Progenitor cell of endocrine pancreas (in vitro differentiated cells): Measurements from ENCODE around the gene TOP3A. TPM values are rescaled to one million over a fixed set of nuclear protein-coding genes. Genes with fewer than 3 reads are reported as not detected.
A peak's percentile ranks its signal among the peaks of the same experiment; 100 is the strongest.

ENCODE experiments used
- DNase-seq: peaks from one replicate; pipeline ENCODE4 v3.0.0; 2021; ENCODE audit warnings: low spot score; ENCODE audit not compliant: unreplicated experiment
- H3K27ac Mint-ChIP-seq: 2 replicates; pipeline ENCODE4 v1.8.0; 2021; ENCODE audit warnings: mild to moderate bottlenecking, moderate library complexity, mixed read lengths
- H3K27me3 Mint-ChIP-seq: 2 replicates; pipeline ENCODE4 v1.8.0; 2021; ENCODE audit warnings: mixed read lengths
- H3K36me3 Mint-ChIP-seq: 2 replicates; pipeline ENCODE4 v1.8.0; 2022; ENCODE audit warnings: mixed read lengths; ENCODE audit not compliant: insufficient read depth
- H3K4me1 Mint-ChIP-seq: 2 replicates; pipeline ENCODE4 v1.8.0; 2021; ENCODE audit warnings: low read depth, mixed read lengths
- H3K4me3 Mint-ChIP-seq: 2 replicates; pipeline ENCODE4 v1.8.0; 2021; ENCODE audit warnings: low read depth, mild to moderate bottlenecking, moderate library complexity, mixed read lengths
- H3K9me3 Mint-ChIP-seq: 2 replicates; pipeline ENCODE4 v1.8.0; 2021; ENCODE audit warnings: low read depth, mixed read lengths
- CTCF ChIP-seq: fragments of 200-600 bp; sonication (generic); IDR thresholded peaks from one replicate; pipeline ENCODE4 v1.5.0; 2021; ENCODE audit warnings: antibody characterized with exemption, mild to moderate bottlenecking; ENCODE audit not compliant: unreplicated experiment
- total RNA-seq: library from RNA; stranded (reverse); gene quantifications from 2 replicates; pipeline ENCODE4 v1.2.1, GENCODE V29; 2021

TOP3A gene
- total RNA-seq, 1 donor from 2014 or later = 60.4 TPM

- H3K36me3 Mint-ChIP-seq = peaks cover 3% of the 10 kb centered on the region
- no peaks in the 10 kb centered on the region for H3K27me3 Mint-ChIP-seq
- peak; percentile 38 for DNase-seq
- H3K4me3 Mint-ChIP-seq = peak within 1 kb of the TSS; percentile 93
- H3K4me1 Mint-ChIP-seq = peaks cover 18% of the 10 kb centered on the region
- H3K9me3 Mint-ChIP-seq = no peaks in the 10 kb centered on the region
- no peak for TF ChIP-seq CTCF
- H3K27ac Mint-ChIP-seq = peak within 1 kb of the TSS; percentile 99
Measured at GRCh38 chr17:18258356-18259038, 56.3 kb downstream of the TOP3A start, which contains the start of gene FLII. FLII (minus strand) TSS chr17:18258738; CDS start chr17:18258690, 48 bp downstream.

GRCh38 chr17:18257982-18258355 lies 56.8 kb downstream of the TOP3A start:
- no peak for TF ChIP-seq CTCF
- Mint-ChIP-seq H3K9me3 (no peaks in the 10 kb centered on the region), H3K4me1 (peaks cover 18% of the 10 kb centered on the region), H3K36me3 (peaks cover 1% of the 10 kb centered on the region), H3K27me3 (no peaks in the 10 kb centered on the region), H3K27ac (peak overlapping the region; percentile 99), H3K4me3 (peak overlapping the region; percentile 93)
- peak; percentile 41 for DNase-seq

DNA sequence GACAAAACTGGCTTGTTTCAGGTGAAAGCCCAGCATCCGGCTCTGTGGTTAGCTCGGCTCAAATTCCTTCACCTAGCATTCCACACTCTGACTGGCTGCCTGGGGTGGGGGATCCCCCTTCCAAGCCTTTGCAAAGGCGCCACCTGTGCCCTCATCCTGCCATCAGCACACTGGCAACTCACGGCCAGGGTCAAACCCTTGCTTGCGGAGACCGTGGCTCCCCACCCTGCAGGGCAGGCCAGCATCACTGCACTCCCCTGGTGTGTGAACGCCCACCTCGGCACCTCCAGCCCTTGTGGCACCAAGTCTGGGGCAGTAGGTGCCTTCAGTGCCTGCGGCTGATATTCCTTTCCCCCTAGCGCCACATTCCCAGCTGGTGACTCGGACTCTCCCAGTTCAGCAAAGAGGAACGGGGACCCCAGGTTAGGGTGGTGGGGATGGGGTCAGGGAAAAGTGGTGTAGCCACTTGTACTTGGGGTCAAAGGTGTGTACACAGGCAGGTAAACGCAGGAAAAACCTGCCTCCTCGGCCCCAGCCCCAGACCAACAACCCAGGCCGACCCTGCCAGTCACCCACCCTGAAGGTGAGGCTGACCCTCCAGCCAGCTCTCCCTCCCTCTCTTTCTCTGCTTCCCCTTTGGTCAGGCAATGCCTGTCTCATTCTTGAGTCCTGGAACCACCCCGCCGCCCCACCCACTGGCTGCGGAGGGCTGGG lies 57.4 kb downstream of the TOP3A start:
- no peak for TF ChIP-seq CTCF
- peak overlapping the region; percentile 99 for H3K27ac Mint-ChIP-seq
- H3K36me3 Mint-ChIP-seq = peaks cover 3% of the 10 kb centered on the region
- H3K9me3 Mint-ChIP-seq = no peaks in the 10 kb centered on the region
- no peaks in the 10 kb centered on the region for H3K27me3 Mint-ChIP-seq
- no peak for DNase-seq
- peaks cover 18% of the 10 kb centered on the region for H3K4me1 Mint-ChIP-seq
- peak overlapping the region; percentile 93 for H3K4me3 Mint-ChIP-seq

- Mint-ChIP-seq H3K4me1 (peaks cover 15% of the 10 kb centered on the region), H3K4me3 (peak overlapping the region; percentile 93), H3K27ac (peak overlapping the region; percentile 5), H3K9me3 (no peaks in the 10 kb centered on the region), H3K27me3 (no peaks in the 10 kb centered on the region), H3K36me3 (peaks cover 5% of the 10 kb centered on the region)
- no peak for DNase-seq
- no peak for TF ChIP-seq CTCF
Measured at GRCh38 chr17:18256776-18257175, 58.0 kb downstream of the TOP3A start.

DNA sequence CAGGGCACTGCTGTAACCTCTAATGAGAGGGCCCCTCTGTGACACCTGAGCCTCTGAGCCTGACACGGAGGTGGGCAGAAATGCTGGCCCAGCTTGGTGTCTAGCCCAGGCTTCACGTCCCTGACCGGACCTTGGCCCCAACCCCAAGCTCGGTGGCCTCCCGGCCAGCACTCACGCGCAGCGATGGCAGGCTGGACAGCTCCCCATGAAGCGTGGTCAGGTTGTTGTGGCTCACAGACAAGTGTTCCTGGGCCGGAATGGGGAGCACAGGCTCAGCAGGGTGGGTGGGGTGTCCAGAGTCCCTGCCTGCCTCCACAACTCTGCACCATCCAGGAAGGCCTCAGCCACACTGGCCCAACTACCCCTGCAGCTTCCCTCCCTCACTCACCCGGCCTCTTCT lies 58.4 kb downstream of the TOP3A start:
- no peaks in the 10 kb centered on the region for H3K27me3 Mint-ChIP-seq
- no peak for DNase-seq
- H3K9me3 Mint-ChIP-seq = no peaks in the 10 kb centered on the region
- no peak overlapping the region for H3K27ac Mint-ChIP-seq
- no peak for TF ChIP-seq CTCF
- peaks cover 5% of the 10 kb centered on the region for H3K36me3 Mint-ChIP-seq
- no peak overlapping the region for H3K4me3 Mint-ChIP-seq
- H3K4me1 Mint-ChIP-seq = peaks cover 12% of the 10 kb centered on the region
